Lower leg skin (tissue), 3 donors: ENCODE measurements around the gene TMCO1.
"Not testable (repeated sequence)": the region's sequence is repeated elsewhere in the genome, so short reads cannot be mapped to it uniquely, and the experiment has no call there.

Experiments used
- CTCF ChIP-seq, 3 donors: fragments of 450-650 bp; IDR thresholded peaks; one replicate each; pipeline ENCODE4 v1.5.1; 2016; ENCODE audit warnings: antibody characterized with exemption in 3 of 3, mild to moderate bottlenecking in 3 of 3, moderate library complexity in 2 of 3
- POLR2A ChIP-seq, 2 donors: fragments of 450-650 bp; IDR thresholded peaks; one replicate each; pipeline ENCODE4 v1.6.1; 2016 to 2017; ENCODE audit warnings: antibody characterized with exemption in 2 of 2, mild to moderate bottlenecking in 1 of 2, moderate library complexity in 1 of 2

GRCh38 chr1:165716265-165717051 lies 52.2 kb downstream of the TMCO1 start:
- not testable (repeated sequence) for TF ChIP-seq CTCF, POLR2A (IDR thresholded peaks at IDR 0.05)
